MM.1S (cell line): ENCODE results near the gene LTV1.

Source experiments
- EZH2 ChIP-seq: fragments of 300-600 bp; sonication (generic); optimal IDR thresholded peaks from 2 replicates; pipeline ENCODE3; 2017; ENCODE audit warnings: low read depth, mild to moderate bottlenecking, antibody characterized with exemption, low read length, mixed read lengths
- TF ChIP-seq, protein P1 (sequence below): fragments of 300-600 bp; sonication (generic); IDR thresholded peaks from 2 replicates; pipeline ENCODE4 v1.5.1; 2016; ENCODE audit warnings: antibody characterized with exemption, low read length, mixed read lengths

GRCh38 chr6:143885116-143885515, 42.0 kb downstream of the LTV1 start:
- TF ChIP-seq, protein P1, sequence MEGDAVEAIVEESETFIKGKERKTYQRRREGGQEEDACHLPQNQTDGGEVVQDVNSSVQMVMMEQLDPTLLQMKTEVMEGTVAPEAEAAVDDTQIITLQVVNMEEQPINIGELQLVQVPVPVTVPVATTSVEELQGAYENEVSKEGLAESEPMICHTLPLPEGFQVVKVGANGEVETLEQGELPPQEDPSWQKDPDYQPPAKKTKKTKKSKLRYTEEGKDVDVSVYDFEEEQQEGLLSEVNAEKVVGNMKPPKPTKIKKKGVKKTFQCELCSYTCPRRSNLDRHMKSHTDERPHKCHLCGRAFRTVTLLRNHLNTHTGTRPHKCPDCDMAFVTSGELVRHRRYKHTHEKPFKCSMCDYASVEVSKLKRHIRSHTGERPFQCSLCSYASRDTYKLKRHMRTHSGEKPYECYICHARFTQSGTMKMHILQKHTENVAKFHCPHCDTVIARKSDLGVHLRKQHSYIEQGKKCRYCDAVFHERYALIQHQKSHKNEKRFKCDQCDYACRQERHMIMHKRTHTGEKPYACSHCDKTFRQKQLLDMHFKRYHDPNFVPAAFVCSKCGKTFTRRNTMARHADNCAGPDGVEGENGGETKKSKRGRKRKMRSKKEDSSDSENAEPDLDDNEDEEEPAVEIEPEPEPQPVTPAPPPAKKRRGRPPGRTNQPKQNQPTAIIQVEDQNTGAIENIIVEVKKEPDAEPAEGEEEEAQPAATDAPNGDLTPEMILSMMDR, result no peak
- TF ChIP-seq EZH2, result no peak
